ENCODE results near the gene TTLL12. TPM values are rescaled to one million over a fixed set of nuclear protein-coding genes. Genes with fewer than 3 reads are reported as not detected.

TTLL12 gene
- total RNA-seq, 4 donors from 2014 or later: 109 to 211 (median 122) TPM

DNA sequence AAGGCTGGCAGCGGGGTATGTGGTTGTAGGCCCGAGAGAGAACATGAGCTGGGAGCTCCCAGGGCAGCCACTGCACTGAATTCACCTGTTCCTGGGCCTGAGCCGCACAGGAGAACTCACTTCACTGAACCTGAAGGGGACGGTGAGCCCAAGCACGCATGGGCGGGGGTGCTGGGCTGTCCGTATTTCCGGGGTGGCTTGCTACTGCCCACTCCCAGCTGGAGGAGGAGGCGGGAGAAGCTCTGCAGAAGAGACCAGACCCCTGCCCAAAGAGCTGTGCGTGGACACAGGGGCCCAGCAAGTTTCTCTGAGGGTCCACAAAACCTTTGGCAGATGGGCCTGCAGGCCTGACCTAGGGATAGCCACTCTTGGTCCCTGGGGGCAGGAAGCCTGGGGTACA is 4.8 kb downstream of the TTLL12 start:
- Histone ChIP-seq H3K4me1 (peaks cover 27 to 43% (median 34%) of the 10 kb centered on the region in 3 donors), H3K27ac (peak overlapping the region in 1 of 4 donors; percentile 89), H3K4me3 (no peak overlapping the region), H3K9me3 (no peaks in the 10 kb centered on the region), H3K36me3 (peaks cover 16 to 62% (median 32%) of the 10 kb centered on the region in 3 donors), H3K27me3 (no peaks in the 10 kb centered on the region)
- TF ChIP-seq, protein P1, sequence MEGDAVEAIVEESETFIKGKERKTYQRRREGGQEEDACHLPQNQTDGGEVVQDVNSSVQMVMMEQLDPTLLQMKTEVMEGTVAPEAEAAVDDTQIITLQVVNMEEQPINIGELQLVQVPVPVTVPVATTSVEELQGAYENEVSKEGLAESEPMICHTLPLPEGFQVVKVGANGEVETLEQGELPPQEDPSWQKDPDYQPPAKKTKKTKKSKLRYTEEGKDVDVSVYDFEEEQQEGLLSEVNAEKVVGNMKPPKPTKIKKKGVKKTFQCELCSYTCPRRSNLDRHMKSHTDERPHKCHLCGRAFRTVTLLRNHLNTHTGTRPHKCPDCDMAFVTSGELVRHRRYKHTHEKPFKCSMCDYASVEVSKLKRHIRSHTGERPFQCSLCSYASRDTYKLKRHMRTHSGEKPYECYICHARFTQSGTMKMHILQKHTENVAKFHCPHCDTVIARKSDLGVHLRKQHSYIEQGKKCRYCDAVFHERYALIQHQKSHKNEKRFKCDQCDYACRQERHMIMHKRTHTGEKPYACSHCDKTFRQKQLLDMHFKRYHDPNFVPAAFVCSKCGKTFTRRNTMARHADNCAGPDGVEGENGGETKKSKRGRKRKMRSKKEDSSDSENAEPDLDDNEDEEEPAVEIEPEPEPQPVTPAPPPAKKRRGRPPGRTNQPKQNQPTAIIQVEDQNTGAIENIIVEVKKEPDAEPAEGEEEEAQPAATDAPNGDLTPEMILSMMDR (IDR thresholded peaks at IDR 0.05): no peak
- no peak for TF ChIP-seq POLR2A (IDR thresholded peaks at IDR 0.05)
- intact Hi-C loops (cut with DNase I): no loop called here
- no peak for DNase-seq
- WGBS, 2 donors: 85 to 91% methylated on average over 4 of the region's 10 CpGs

DNA sequence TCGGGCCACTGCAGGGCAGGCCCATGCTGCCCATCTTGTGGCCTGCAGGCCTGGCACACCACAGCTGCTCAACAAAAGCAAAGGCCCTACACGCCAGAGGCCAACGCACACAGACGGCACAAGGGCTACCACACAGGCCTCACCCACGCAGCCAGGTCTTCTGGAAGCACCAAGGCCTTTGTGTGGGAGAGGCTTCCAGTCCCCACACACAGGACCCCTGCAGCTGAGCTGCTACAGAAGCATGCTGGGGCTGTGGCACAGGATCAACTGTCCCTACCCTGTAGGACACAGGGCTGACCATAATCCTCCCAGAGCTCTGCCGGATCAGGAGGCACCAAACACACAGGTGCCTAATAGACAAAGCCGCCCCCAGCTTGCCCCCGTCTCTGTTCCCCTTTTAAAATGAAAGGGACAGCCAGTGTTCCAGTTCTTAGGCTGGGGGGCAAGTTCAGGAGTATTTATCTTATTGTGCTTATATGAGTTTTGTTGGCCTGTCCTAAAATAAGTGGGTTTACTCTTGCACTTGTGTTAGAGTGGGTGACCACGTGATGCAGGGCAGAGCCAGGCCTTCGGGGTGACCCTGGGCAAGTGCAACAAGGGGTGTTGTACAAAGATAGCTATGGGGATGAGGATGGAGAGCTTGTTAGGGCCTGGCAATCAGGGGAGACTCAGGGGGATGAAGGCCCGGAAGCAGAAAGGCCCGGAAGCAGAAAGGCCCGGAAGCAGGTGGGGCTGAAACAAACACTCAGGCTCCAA is 5.4 kb downstream of the TTLL12 start:
- H3K9me3 ChIP-seq: no peaks in the 10 kb centered on the region
- intact Hi-C loops (cut with DNase I): no loop called here
- peaks cover 27 to 41% (median 34%) of the 10 kb centered on the region in 3 donors for H3K4me1 ChIP-seq
- H3K36me3 ChIP-seq: peaks cover 16 to 68% (median 32%) of the 10 kb centered on the region in 3 donors
- H3K4me3 ChIP-seq: no peak overlapping the region
- DNase-seq: no peak
- H3K27ac ChIP-seq: no peak overlapping the region
- no peaks in the 10 kb centered on the region for H3K27me3 ChIP-seq
- 80 to 81% methylated on average over 4 to 8 of the region's 13 CpGs for WGBS, 2 donors
- TF ChIP-seq POLR2A (IDR thresholded peaks at IDR 0.05): no peak
- TF ChIP-seq, protein P1 (IDR thresholded peaks at IDR 0.05): no peak

DNA sequence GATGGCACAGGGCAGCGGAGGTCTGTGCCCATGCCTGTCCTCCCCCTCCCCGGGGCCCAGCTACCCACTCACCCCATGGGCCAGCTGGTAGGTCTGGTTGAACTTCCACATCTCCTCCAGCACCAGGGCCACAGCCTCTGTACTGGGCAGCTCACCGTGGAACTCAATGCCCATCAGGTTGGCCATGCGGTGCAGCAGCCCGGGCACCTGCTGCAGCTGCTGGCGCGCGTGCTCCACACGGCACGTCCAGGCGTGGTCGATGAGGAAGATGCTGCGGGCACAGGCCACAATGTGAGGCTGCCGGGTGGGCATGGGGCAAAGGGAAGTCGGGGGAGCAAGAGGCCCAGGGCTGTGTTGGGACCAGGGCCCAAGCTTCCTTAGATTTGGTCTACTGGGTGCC is 6.3 kb downstream of the TTLL12 start:
- Histone ChIP-seq H3K4me1 (peaks cover 27 to 41% (median 32%) of the 10 kb centered on the region in 3 donors), H3K27me3 (no peaks in the 10 kb centered on the region), H3K9me3 (no peaks in the 10 kb centered on the region), H3K27ac (no peak overlapping the region), H3K36me3 (peaks cover 16 to 76% (median 32%) of the 10 kb centered on the region in 3 donors), H3K4me3 (no peak overlapping the region)
- 91% methylated on average over 7 of the region's 15 CpGs; no CpG with 5 or more reads in 1 of the 2 donors for WGBS, 2 donors
- no peak for DNase-seq
- intact Hi-C loops (cut with DNase I): no loop called here
- no peak for TF ChIP-seq POLR2A (IDR thresholded peaks at IDR 0.05)
- TF ChIP-seq, protein P1 (IDR thresholded peaks at IDR 0.05): no peak

DNA sequence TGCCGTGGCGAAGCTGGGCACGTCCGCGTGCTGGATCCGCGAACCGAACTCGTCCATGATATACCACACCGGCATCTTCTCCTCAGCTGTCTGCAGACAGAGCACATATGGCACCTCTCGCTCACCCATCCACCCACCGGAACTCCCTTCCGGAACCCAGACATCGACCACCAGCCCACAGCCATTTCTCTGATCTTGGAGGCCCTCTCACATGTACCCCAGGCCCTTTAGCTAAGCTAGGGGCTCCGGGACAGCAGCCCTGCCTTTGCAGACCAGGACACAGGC is 7.1 kb downstream of the TTLL12 start:
- Histone ChIP-seq H3K27me3 (no peaks in the 10 kb centered on the region), H3K27ac (no peak overlapping the region), H3K9me3 (no peaks in the 10 kb centered on the region), H3K4me3 (no peak overlapping the region), H3K36me3 (peaks cover 24 to 85% (median 32%) of the 10 kb centered on the region in 3 donors), H3K4me1 (peaks cover 21 to 41% (median 29%) of the 10 kb centered on the region in 3 donors)
- TF ChIP-seq POLR2A (IDR thresholded peaks at IDR 0.05): no peak
- TF ChIP-seq, protein P1 (IDR thresholded peaks at IDR 0.05): no peak
- intact Hi-C loops (cut with DNase I): no loop called here
- no peak for DNase-seq
- WGBS, 2 donors: 96 to 100% methylated on average over 5 to 7 of the region's 15 CpGs

DNA sequence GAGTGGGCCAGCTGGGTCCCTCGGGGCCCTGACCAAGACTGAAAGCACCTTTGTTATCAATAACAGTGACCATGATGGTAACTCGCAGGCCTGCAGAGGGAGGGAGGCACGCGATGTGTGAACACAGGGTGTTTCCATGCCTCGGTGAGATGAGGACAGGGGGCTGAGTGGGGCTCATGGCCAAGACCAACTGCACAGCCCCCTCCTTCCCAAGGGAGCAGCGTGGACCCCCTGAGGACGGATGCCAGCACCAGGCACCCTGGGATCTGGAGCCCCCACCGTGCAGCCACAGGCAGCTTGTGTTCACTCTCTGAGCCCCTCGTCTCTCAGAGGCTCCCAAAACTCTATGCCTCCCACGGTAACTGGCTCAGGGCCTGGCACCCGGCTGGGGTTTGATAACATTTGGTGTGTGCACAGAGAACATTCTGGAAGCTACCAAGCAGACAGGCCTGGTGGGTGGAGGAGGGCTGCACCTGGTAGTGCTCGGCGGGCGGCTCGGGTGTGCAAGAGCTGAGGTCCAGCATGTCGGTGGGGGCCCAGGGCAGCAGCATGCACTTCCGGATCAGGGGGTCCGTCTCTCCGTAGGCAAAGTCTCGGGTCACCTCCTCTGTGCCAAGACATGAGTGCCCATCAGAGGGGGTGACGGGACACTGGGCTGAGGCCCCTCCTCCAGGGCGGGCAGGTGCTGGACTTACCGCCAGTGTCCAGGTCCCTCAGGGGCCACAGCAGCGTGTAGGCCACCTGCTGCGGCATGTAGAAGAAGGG is 7.6 kb downstream of the TTLL12 start:
- Histone ChIP-seq H3K9me3 (no peaks in the 10 kb centered on the region), H3K27ac (no peak overlapping the region), H3K4me3 (no peak overlapping the region), H3K36me3 (peaks cover 28 to 90% (median 32%) of the 10 kb centered on the region in 3 donors), H3K27me3 (no peaks in the 10 kb centered on the region), H3K4me1 (peaks cover 21 to 41% (median 29%) of the 10 kb centered on the region in 3 donors)
- no peak for DNase-seq
- intact Hi-C loops (cut with DNase I): no loop called here
- 93 to 100% methylated on average over 1 to 6 of the region's 25 CpGs for WGBS, 2 donors
- no peak for TF ChIP-seq POLR2A (IDR thresholded peaks at IDR 0.05)
- TF ChIP-seq, protein P1 (IDR thresholded peaks at IDR 0.05): no peak

All from esophagus squamous epithelium (tissue), 5 donors.